ENCODE results near the gene PDILT.

Gene PDILT

GRCh38 chr16:20382202-20382948 is 22.2 kb downstream of the PDILT start:
- no peak overlapping the region for H3K9ac ChIP-seq (ENCODE audit: low read length)
- H3K27me3 ChIP-seq (ENCODE audit: control insufficient read depth, insufficient read depth, low read length), result peaks cover 8% of the 10 kb centered on the region
- H3K4me3 ChIP-seq (ENCODE audit: low read length), result no peak overlapping the region
- no peaks in the 10 kb centered on the region for H3K9me3 ChIP-seq (ENCODE audit: control insufficient read depth, low read length)
- no peaks in the 10 kb centered on the region for H3K36me3 ChIP-seq (ENCODE audit: control insufficient read depth, insufficient read depth, low read length)
- peaks cover 5% of the 10 kb centered on the region for H3K4me1 ChIP-seq (ENCODE audit: control insufficient read depth, insufficient read depth, low read length)

GRCh38 chr16:20380782-20381181 is 23.8 kb downstream of the PDILT start:
- Histone ChIP-seq H3K9ac (ENCODE audit: low read length) (no peak overlapping the region), H3K36me3 (ENCODE audit: control insufficient read depth, insufficient read depth, low read length) (no peaks in the 10 kb centered on the region), H3K9me3 (ENCODE audit: control insufficient read depth, low read length) (no peaks in the 10 kb centered on the region), H3K4me3 (ENCODE audit: low read length) (no peak overlapping the region), H3K4me1 (ENCODE audit: control insufficient read depth, insufficient read depth, low read length) (no peaks in the 10 kb centered on the region), H3K27me3 (ENCODE audit: control insufficient read depth, insufficient read depth, low read length) (no peaks in the 10 kb centered on the region)

GRCh38 chr16:20377181-20377580 is 27.4 kb downstream of the PDILT start:
- Histone ChIP-seq H3K4me3 (ENCODE audit: low read length) (no peak overlapping the region), H3K9me3 (ENCODE audit: control insufficient read depth, low read length) (no peaks in the 10 kb centered on the region), H3K9ac (ENCODE audit: low read length) (no peak overlapping the region), H3K36me3 (ENCODE audit: control insufficient read depth, insufficient read depth, low read length) (no peaks in the 10 kb centered on the region), H3K4me1 (ENCODE audit: control insufficient read depth, insufficient read depth, low read length) (no peaks in the 10 kb centered on the region), H3K27me3 (ENCODE audit: control insufficient read depth, insufficient read depth, low read length) (no peaks in the 10 kb centered on the region)

- Histone ChIP-seq H3K4me3 (ENCODE audit: low read length) (no peak overlapping the region), H3K27me3 (ENCODE audit: control insufficient read depth, insufficient read depth, low read length) (no peaks in the 10 kb centered on the region), H3K9ac (ENCODE audit: low read length) (no peak overlapping the region), H3K36me3 (ENCODE audit: control insufficient read depth, insufficient read depth, low read length) (no peaks in the 10 kb centered on the region), H3K9me3 (ENCODE audit: control insufficient read depth, low read length) (no peaks in the 10 kb centered on the region), H3K4me1 (ENCODE audit: control insufficient read depth, insufficient read depth, low read length) (no peaks in the 10 kb centered on the region)
These were observed 31.8 kb downstream of the PDILT start for GRCh38 chr16:20372701-20373100.

- Histone ChIP-seq H3K9ac (ENCODE audit: low read length) (no peak overlapping the region), H3K9me3 (ENCODE audit: control insufficient read depth, low read length) (no peaks in the 10 kb centered on the region), H3K4me1 (ENCODE audit: control insufficient read depth, insufficient read depth, low read length) (no peaks in the 10 kb centered on the region), H3K4me3 (ENCODE audit: low read length) (no peak overlapping the region), H3K27me3 (ENCODE audit: control insufficient read depth, insufficient read depth, low read length) (no peaks in the 10 kb centered on the region), H3K36me3 (ENCODE audit: control insufficient read depth, insufficient read depth, low read length) (no peaks in the 10 kb centered on the region)
These were observed 35.0 kb downstream of the PDILT start for GRCh38 chr16:20369452-20370054.

GRCh38 chr16:20364051-20364450 is 40.5 kb downstream of the PDILT start:
- no peaks in the 10 kb centered on the region for H3K27me3 ChIP-seq (ENCODE audit: control insufficient read depth, insufficient read depth, low read length)
- no peaks in the 10 kb centered on the region for H3K4me1 ChIP-seq (ENCODE audit: control insufficient read depth, insufficient read depth, low read length)
- no peaks in the 10 kb centered on the region for H3K36me3 ChIP-seq (ENCODE audit: control insufficient read depth, insufficient read depth, low read length)
- no peak overlapping the region for H3K4me3 ChIP-seq (ENCODE audit: low read length)
- no peaks in the 10 kb centered on the region for H3K9me3 ChIP-seq (ENCODE audit: control insufficient read depth, low read length)
- H3K9ac ChIP-seq (ENCODE audit: low read length), result no peak overlapping the region

- H3K4me3 ChIP-seq (ENCODE audit: low read length), result no peak overlapping the region
- no peaks in the 10 kb centered on the region for H3K27me3 ChIP-seq (ENCODE audit: control insufficient read depth, insufficient read depth, low read length)
- H3K4me1 ChIP-seq (ENCODE audit: control insufficient read depth, insufficient read depth, low read length), result no peaks in the 10 kb centered on the region
- H3K36me3 ChIP-seq (ENCODE audit: control insufficient read depth, insufficient read depth, low read length), result no peaks in the 10 kb centered on the region
- H3K9ac ChIP-seq (ENCODE audit: low read length), result no peak overlapping the region
- no peaks in the 10 kb centered on the region for H3K9me3 ChIP-seq (ENCODE audit: control insufficient read depth, low read length)
These were observed 41.3 kb downstream of the PDILT start for GRCh38 chr16:20363191-20363590.

GRCh38 chr16:20359997-20360396 is 44.5 kb downstream of the PDILT start:
- Histone ChIP-seq H3K9me3 (ENCODE audit: control insufficient read depth, low read length) (no peaks in the 10 kb centered on the region), H3K27me3 (ENCODE audit: control insufficient read depth, insufficient read depth, low read length) (no peaks in the 10 kb centered on the region), H3K9ac (ENCODE audit: low read length) (no peak overlapping the region), H3K4me1 (ENCODE audit: control insufficient read depth, insufficient read depth, low read length) (no peaks in the 10 kb centered on the region), H3K4me3 (ENCODE audit: low read length) (no peak overlapping the region), H3K36me3 (ENCODE audit: control insufficient read depth, insufficient read depth, low read length) (no peaks in the 10 kb centered on the region)

GRCh38 chr16:20355114-20355782 is 49.3 kb downstream of the PDILT start:
- H3K27me3 ChIP-seq (ENCODE audit: control insufficient read depth, insufficient read depth, low read length), result no peaks in the 10 kb centered on the region

GRCh38 chr16:20353379-20353778 is 51.2 kb downstream of the PDILT start:
- H3K9me3 ChIP-seq (ENCODE audit: control insufficient read depth, low read length), result no peaks in the 10 kb centered on the region
- no peaks in the 10 kb centered on the region for H3K36me3 ChIP-seq (ENCODE audit: control insufficient read depth, insufficient read depth, low read length)
- peaks cover 4% of the 10 kb centered on the region for H3K4me1 ChIP-seq (ENCODE audit: control insufficient read depth, insufficient read depth, low read length)
- no peaks in the 10 kb centered on the region for H3K27me3 ChIP-seq (ENCODE audit: control insufficient read depth, insufficient read depth, low read length)
- H3K9ac ChIP-seq (ENCODE audit: low read length), result no peak overlapping the region
- H3K4me3 ChIP-seq (ENCODE audit: low read length), result no peak overlapping the region

More at GRCh38 chr16:20355114-20355782, 49.3 kb downstream of the PDILT start:
- Histone ChIP-seq H3K36me3 (ENCODE audit: control insufficient read depth, insufficient read depth, low read length) (no peaks in the 10 kb centered on the region), H3K4me1 (ENCODE audit: control insufficient read depth, insufficient read depth, low read length) (no peaks in the 10 kb centered on the region), H3K9me3 (ENCODE audit: control insufficient read depth, low read length) (no peaks in the 10 kb centered on the region), H3K9ac (ENCODE audit: low read length) (no peak overlapping the region), H3K4me3 (ENCODE audit: low read length) (no peak overlapping the region)

- H3K9me3 ChIP-seq (ENCODE audit: control insufficient read depth, low read length), result no peaks in the 10 kb centered on the region
- H3K27me3 ChIP-seq (ENCODE audit: control insufficient read depth, insufficient read depth, low read length), result no peaks in the 10 kb centered on the region
- peaks cover 4% of the 10 kb centered on the region for H3K4me1 ChIP-seq (ENCODE audit: control insufficient read depth, insufficient read depth, low read length)
- no peaks in the 10 kb centered on the region for H3K36me3 ChIP-seq (ENCODE audit: control insufficient read depth, insufficient read depth, low read length)
- no peak within 1 kb of the TSS for H3K9ac ChIP-seq (ENCODE audit: low read length)
- no peak within 1 kb of the TSS for H3K4me3 ChIP-seq (ENCODE audit: low read length)
These were observed 51.9 kb downstream of the PDILT start, which contains the start of gene UMOD for GRCh38 chr16:20352615-20353014. Gene UMOD (minus strand): TSS chr16:20352715. CDS start chr16:20350737, 1,978 bp downstream.

GRCh38 chr16:20349615-20350014 is 54.9 kb downstream of the PDILT start:
- no peaks in the 10 kb centered on the region for H3K9me3 ChIP-seq (ENCODE audit: control insufficient read depth, low read length)
- H3K9ac ChIP-seq (ENCODE audit: low read length), result no peak overlapping the region
- H3K4me1 ChIP-seq (ENCODE audit: control insufficient read depth, insufficient read depth, low read length), result peaks cover 4% of the 10 kb centered on the region
- no peak overlapping the region for H3K4me3 ChIP-seq (ENCODE audit: low read length)
- no peaks in the 10 kb centered on the region for H3K27me3 ChIP-seq (ENCODE audit: control insufficient read depth, insufficient read depth, low read length)
- no peaks in the 10 kb centered on the region for H3K36me3 ChIP-seq (ENCODE audit: control insufficient read depth, insufficient read depth, low read length)

All from mucosa of stomach (tissue), 1 donor.